Upper lobe of left lung (tissue), 4 donors: ENCODE results near the gene ZNF534.

Experiments used
- POLR2A ChIP-seq, 4 donors: fragments of 450-650 bp; IDR thresholded peaks; one replicate each; pipeline ENCODE4 v1.5.1; 2016 to 2017; ENCODE audit warnings: antibody characterized with exemption in 4 of 4, mild to moderate bottlenecking in 2 of 4
- POLR2AphosphoS5 ChIP-seq, 2 donors: sonication (generic); formaldehyde crosslinking; IDR thresholded peaks; one replicate each; pipeline ENCODE4 v1.5.1; 2017; ENCODE audit warnings: antibody characterized with exemption in 2 of 2
- TF ChIP-seq, protein P1 (sequence below), 6 experiments: fragments of 450-650 bp in 4 of 6; fragments of 200-600 bp in 2 of 6; sonication (generic) in 2 of 6; IDR thresholded peaks; one replicate each; pipeline ENCODE4 v1.5.1; 2016 to 2019; ENCODE audit warnings: antibody characterized with exemption in 6 of 6

GRCh38 chr19:52391135-52391534, 37.8 kb upstream of the ZNF534 start:
- TF ChIP-seq POLR2A (IDR thresholded peaks at IDR 0.05) (no peak), POLR2AphosphoS5 (IDR thresholded peaks at IDR 0.05) (no peak)
- TF ChIP-seq, protein P1, sequence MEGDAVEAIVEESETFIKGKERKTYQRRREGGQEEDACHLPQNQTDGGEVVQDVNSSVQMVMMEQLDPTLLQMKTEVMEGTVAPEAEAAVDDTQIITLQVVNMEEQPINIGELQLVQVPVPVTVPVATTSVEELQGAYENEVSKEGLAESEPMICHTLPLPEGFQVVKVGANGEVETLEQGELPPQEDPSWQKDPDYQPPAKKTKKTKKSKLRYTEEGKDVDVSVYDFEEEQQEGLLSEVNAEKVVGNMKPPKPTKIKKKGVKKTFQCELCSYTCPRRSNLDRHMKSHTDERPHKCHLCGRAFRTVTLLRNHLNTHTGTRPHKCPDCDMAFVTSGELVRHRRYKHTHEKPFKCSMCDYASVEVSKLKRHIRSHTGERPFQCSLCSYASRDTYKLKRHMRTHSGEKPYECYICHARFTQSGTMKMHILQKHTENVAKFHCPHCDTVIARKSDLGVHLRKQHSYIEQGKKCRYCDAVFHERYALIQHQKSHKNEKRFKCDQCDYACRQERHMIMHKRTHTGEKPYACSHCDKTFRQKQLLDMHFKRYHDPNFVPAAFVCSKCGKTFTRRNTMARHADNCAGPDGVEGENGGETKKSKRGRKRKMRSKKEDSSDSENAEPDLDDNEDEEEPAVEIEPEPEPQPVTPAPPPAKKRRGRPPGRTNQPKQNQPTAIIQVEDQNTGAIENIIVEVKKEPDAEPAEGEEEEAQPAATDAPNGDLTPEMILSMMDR (IDR thresholded peaks at IDR 0.05), result no peak
